ENCODE results near the gene INTS7. TPM values are rescaled to one million over a fixed set of nuclear protein-coding genes. Genes with fewer than 3 reads are reported as not detected.

Gene INTS7
- total RNA-seq, 1 donor from 2014 or later = 20.7 TPM

DNA sequence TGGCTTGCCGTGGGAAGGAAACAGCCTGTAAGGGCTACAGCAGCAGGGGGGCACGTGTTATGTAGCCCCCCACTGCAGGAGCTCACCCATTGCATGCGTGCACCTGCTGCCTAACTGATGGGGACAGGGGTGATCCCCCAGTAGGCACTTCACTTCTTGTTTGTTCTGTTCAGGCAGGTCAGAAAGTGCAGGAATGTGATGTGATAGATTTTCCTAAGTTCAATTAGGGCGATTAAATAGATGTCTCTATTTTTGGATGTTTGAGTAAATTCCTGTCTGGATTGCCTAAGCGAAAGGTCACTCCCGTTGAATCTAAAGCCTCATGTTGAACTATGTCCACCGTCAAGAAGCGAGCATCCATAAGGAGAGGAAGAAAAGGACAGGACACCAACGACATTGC is 126.0 kb downstream of the INTS7 start:
- no peaks in the 10 kb centered on the region for H3K36me3 ChIP-seq
- Mint-ChIP-seq H3K36me3 (no peaks in the 10 kb centered on the region), H3K27ac (no peak overlapping the region), H3K4me3 (no peak overlapping the region), H3K9me3 (no peaks in the 10 kb centered on the region), H3K27me3 (ENCODE audit: insufficient read depth, low read depth) (peaks cover 3% of the 10 kb centered on the region), H3K4me1 (peaks cover 10% of the 10 kb centered on the region)
- TF ChIP-seq EZH2phosphoT487 (IDR thresholded peaks at IDR 0.05) = no peak
- TF ChIP-seq, protein P1, sequence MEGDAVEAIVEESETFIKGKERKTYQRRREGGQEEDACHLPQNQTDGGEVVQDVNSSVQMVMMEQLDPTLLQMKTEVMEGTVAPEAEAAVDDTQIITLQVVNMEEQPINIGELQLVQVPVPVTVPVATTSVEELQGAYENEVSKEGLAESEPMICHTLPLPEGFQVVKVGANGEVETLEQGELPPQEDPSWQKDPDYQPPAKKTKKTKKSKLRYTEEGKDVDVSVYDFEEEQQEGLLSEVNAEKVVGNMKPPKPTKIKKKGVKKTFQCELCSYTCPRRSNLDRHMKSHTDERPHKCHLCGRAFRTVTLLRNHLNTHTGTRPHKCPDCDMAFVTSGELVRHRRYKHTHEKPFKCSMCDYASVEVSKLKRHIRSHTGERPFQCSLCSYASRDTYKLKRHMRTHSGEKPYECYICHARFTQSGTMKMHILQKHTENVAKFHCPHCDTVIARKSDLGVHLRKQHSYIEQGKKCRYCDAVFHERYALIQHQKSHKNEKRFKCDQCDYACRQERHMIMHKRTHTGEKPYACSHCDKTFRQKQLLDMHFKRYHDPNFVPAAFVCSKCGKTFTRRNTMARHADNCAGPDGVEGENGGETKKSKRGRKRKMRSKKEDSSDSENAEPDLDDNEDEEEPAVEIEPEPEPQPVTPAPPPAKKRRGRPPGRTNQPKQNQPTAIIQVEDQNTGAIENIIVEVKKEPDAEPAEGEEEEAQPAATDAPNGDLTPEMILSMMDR (IDR thresholded peaks at IDR 0.05) = no peak
- TF ChIP-seq EZH2 (IDR thresholded peaks at IDR 0.05) = no peak
- no peaks in the 10 kb centered on the region for H3F3A ChIP-seq (ENCODE audit: low read depth)
- H2AFZ ChIP-seq (replicated peaks) = no peak overlapping the region
- no peaks in the 10 kb centered on the region for H4K20me1 ChIP-seq (ENCODE audit: low read depth)
- no peaks in the 10 kb centered on the region for H3K27me3 ChIP-seq
- H3K4me3 ChIP-seq = no peak overlapping the region
- H3K9me3 ChIP-seq (ENCODE audit: low read depth) = no peaks in the 10 kb centered on the region
- H3K79me2 ChIP-seq (ENCODE audit: low read depth) = no peaks in the 10 kb centered on the region
- H3K27ac ChIP-seq = no peak overlapping the region
- H3K4me1 ChIP-seq = no peaks in the 10 kb centered on the region
- H3K4me2 ChIP-seq = no peak overlapping the region
- DNase-seq (ENCODE audit: low spot score) = no peak
- no peak overlapping the region for H3K9ac ChIP-seq

DNA sequence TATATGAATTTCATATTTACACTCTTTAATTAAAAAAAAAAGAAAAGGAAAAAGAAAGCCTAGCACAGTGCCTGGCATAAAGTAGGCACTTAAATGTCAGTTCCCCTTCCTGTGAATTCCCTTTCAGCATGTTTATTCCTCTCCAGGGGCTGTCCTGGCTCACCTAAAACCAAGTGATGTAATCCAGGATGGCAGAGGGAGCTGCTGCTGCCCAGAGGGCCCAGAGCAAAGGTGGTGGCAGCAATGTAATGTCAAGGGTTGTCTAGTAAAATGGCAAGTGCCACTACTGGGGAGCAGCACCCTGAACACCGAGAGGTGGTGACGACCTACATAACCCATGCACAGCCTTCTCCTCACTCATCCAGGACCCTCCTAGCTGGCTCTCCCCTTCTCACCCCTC is 126.4 kb downstream of the INTS7 start:
- no peak for DNase-seq (ENCODE audit: low spot score)
- Histone ChIP-seq H3K9ac (no peak overlapping the region), H3F3A (ENCODE audit: low read depth) (no peaks in the 10 kb centered on the region), H3K4me1 (no peaks in the 10 kb centered on the region), H3K4me3 (no peak overlapping the region), H3K36me3 (no peaks in the 10 kb centered on the region), H3K27me3 (no peaks in the 10 kb centered on the region), H4K20me1 (ENCODE audit: low read depth) (no peaks in the 10 kb centered on the region), H3K4me2 (no peak overlapping the region), H2AFZ (replicated peaks) (no peak overlapping the region), H3K27ac (no peak overlapping the region), H3K79me2 (ENCODE audit: low read depth) (no peaks in the 10 kb centered on the region), H3K9me3 (ENCODE audit: low read depth) (no peaks in the 10 kb centered on the region)
- Mint-ChIP-seq H3K27me3 (ENCODE audit: insufficient read depth, low read depth) (peaks cover 3% of the 10 kb centered on the region), H3K4me1 (peaks cover 10% of the 10 kb centered on the region), H3K4me3 (no peak overlapping the region), H3K9me3 (no peaks in the 10 kb centered on the region), H3K27ac (no peak overlapping the region), H3K36me3 (no peaks in the 10 kb centered on the region)
- TF ChIP-seq EZH2 (IDR thresholded peaks at IDR 0.05) = no peak
- TF ChIP-seq, protein P1 (IDR thresholded peaks at IDR 0.05) = no peak
- TF ChIP-seq EZH2phosphoT487 (IDR thresholded peaks at IDR 0.05) = no peak

DNA sequence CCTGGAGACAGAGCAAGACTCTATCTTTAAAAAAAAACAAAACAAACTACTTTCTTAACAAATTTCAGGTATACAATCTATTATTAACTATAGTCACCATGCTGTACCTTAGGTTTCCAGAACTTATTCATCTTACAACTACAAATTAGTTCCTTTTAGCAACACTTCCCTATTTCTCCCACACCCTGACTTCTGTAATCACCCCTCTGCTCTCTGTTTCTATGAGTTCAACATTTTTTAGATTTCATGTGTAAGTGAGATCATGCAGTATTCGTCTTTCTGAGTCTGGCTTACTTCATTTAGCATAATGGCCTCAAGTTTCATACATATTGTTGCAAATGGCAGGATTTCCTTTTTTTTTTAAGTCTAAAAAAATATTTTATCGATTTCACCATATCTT is 126.9 kb downstream of the INTS7 start:
- TF ChIP-seq EZH2 (IDR thresholded peaks at IDR 0.05) = no peak
- no peak for TF ChIP-seq EZH2phosphoT487 (IDR thresholded peaks at IDR 0.05)
- TF ChIP-seq, protein P1 (IDR thresholded peaks at IDR 0.05) = no peak
- no peak overlapping the region for H3K4me3 ChIP-seq
- H2AFZ ChIP-seq (replicated peaks) = no peak overlapping the region
- Mint-ChIP-seq H3K9me3 (no peaks in the 10 kb centered on the region), H3K36me3 (no peaks in the 10 kb centered on the region), H3K4me3 (no peak overlapping the region), H3K27me3 (ENCODE audit: insufficient read depth, low read depth) (peaks cover 3% of the 10 kb centered on the region), H3K4me1 (peaks cover 7% of the 10 kb centered on the region), H3K27ac (no peak overlapping the region)
- no peaks in the 10 kb centered on the region for H4K20me1 ChIP-seq (ENCODE audit: low read depth)
- no peak overlapping the region for H3K9ac ChIP-seq
- no peak overlapping the region for H3K4me2 ChIP-seq
- no peaks in the 10 kb centered on the region for H3K27me3 ChIP-seq
- H3F3A ChIP-seq (ENCODE audit: low read depth) = no peaks in the 10 kb centered on the region
- no peak for DNase-seq (ENCODE audit: low spot score)
- no peaks in the 10 kb centered on the region for H3K4me1 ChIP-seq
- no peaks in the 10 kb centered on the region for H3K79me2 ChIP-seq (ENCODE audit: low read depth)
- no peaks in the 10 kb centered on the region for H3K36me3 ChIP-seq
- H3K9me3 ChIP-seq (ENCODE audit: low read depth) = no peaks in the 10 kb centered on the region
- H3K27ac ChIP-seq = no peak overlapping the region

Measured in neural progenitor cell (in vitro differentiated cells).